Neutrophil (primary cell): ENCODE measurements around the gene TBXAS1.

Experiments
- H3K27ac ChIP-seq: fragments of 200-600 bp; sonication (generic); 2 replicates; pipeline ENCODE4 v1.5.1; 2016; ENCODE audit warnings: mild to moderate bottlenecking, moderate library complexity
- H3K27me3 ChIP-seq: fragments of 200-600 bp; sonication (generic); 2 replicates; pipeline ENCODE4 v1.6.0; 2016; ENCODE audit warnings: mild to moderate bottlenecking
- H3K36me3 ChIP-seq: fragments of 200-600 bp; sonication (generic); 2 replicates; pipeline ENCODE4 v1.5.1; 2017
- H3K4me1 ChIP-seq, 2 experiments: fragments of 200-600 bp in 1 of 2; sonication (generic) in 1 of 2; 1 replicate in 1 of 2; 2 replicates in 1 of 2; pipeline versions ENCODE4 v1.5.1 to v1.6.1; 2013 to 2016; ENCODE audit warnings: low read depth in 1 of 2, low read length in 1 of 2, mild to moderate bottlenecking in 1 of 2, moderate library complexity in 1 of 2; ENCODE audit not compliant: control insufficient read depth in 1 of 2, insufficient read depth in 1 of 2
- H3K4me3 ChIP-seq, 2 experiments: fragments of 200-600 bp in 1 of 2; sonication (generic) in 1 of 2; 1 replicate in 1 of 2; 2 replicates in 1 of 2; pipeline ENCODE4 v1.5.1; 2013 to 2016; ENCODE audit warnings: low read depth in 1 of 2, low read length in 1 of 2, mild to moderate bottlenecking in 1 of 2, moderate library complexity in 1 of 2
- H3K9me3 ChIP-seq: fragments of 200-600 bp; sonication (generic); 2 replicates; pipeline ENCODE4 v1.5.1; 2016
- TF ChIP-seq, protein P1 (sequence below): fragments of 200-600 bp; sonication (generic); IDR thresholded peaks from 2 replicates; pipeline ENCODE4 v1.5.1; 2016; ENCODE audit warnings: antibody characterized with exemption

Gene TBXAS1

DNA sequence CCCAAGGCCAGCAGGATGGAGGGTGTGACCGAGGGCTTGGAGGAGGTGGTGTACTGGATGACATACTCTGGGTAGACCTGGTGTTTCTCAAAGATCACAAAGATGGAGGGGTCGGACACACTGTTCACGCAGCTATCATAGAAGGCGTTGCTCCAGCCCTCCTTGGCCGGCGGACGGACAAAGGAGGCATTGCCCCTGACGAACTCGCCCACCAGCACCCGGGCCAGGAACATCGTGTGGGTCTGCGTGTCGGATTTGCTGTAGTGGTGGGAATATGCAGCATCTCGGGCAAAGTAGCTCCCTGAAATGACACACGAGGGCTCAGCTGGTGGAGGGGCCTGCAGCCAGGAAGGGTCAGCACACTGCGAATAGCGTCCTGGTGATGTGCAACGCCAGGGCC is 195.5 kb downstream of the TBXAS1 start:
- TF ChIP-seq, protein P1, sequence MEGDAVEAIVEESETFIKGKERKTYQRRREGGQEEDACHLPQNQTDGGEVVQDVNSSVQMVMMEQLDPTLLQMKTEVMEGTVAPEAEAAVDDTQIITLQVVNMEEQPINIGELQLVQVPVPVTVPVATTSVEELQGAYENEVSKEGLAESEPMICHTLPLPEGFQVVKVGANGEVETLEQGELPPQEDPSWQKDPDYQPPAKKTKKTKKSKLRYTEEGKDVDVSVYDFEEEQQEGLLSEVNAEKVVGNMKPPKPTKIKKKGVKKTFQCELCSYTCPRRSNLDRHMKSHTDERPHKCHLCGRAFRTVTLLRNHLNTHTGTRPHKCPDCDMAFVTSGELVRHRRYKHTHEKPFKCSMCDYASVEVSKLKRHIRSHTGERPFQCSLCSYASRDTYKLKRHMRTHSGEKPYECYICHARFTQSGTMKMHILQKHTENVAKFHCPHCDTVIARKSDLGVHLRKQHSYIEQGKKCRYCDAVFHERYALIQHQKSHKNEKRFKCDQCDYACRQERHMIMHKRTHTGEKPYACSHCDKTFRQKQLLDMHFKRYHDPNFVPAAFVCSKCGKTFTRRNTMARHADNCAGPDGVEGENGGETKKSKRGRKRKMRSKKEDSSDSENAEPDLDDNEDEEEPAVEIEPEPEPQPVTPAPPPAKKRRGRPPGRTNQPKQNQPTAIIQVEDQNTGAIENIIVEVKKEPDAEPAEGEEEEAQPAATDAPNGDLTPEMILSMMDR = no peak
- Histone ChIP-seq H3K9me3 (no peaks in the 10 kb centered on the region), H3K4me1 (no peaks in the 10 kb centered on the region), H3K27me3 (no peaks in the 10 kb centered on the region), H3K27ac (no peak overlapping the region), H3K36me3 (peaks cover 86% of the 10 kb centered on the region), H3K4me3 (no peak overlapping the region)

DNA sequence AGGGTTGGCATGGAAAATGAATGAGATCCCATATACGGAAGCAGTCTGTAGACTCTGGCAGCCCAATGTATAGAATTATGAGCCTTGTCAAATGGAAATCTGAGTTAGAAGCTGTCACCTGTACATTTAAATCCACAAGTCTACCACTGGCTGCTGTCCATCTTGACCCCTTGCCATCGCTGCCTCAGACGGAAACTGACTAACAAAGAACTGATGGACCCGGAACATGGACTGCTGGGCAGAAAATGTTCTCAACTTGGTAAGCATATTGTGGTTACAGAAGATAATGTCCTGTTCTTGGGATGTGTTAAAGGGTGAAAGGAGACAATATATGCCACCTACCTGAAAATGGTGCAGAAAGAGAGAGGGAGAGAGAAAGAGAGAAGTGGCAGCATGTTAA is 196.2 kb downstream of the TBXAS1 start:
- H3K9me3 ChIP-seq = no peaks in the 10 kb centered on the region

DNA sequence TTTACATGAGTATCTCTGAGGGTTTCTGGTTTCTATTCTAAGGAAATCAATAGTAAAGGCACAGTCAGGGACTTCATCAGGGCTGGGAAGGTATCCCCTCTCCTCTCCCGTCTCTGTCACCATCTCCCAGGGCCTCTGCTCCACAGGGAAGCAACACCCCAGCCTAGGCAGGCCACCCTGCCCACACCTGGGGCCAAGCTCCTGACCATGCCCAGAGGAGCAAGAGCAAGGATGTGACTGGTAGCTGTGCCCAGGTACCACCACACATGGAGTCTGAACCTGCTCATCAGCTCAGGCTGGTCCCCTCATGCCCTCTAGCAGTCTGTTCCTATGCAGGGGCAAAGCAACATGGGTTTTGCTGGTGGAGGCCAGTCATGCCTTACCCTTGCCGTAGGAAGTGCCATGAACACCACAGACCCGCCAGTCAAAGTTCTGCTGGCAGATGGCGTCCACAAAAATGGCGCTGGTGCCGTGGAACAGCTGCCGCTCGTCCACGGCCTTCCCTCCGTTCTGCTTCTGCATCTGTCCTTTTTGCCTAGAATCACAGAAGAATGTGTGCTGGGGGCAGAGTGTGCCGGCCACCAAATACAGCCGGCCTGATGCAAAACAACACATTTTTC is 196.9 kb downstream of the TBXAS1 start:
- H3K9me3 ChIP-seq = no peaks in the 10 kb centered on the region
- H3K4me3 ChIP-seq = no peak overlapping the region
- H3K4me1 ChIP-seq = no peaks in the 10 kb centered on the region
- TF ChIP-seq, protein P1 = no peak
- no peak overlapping the region for H3K27ac ChIP-seq
- peaks cover 81% of the 10 kb centered on the region for H3K36me3 ChIP-seq
- no peaks in the 10 kb centered on the region for H3K27me3 ChIP-seq

More for the DNA sequence above, 196.2 kb downstream of the TBXAS1 start:
- no peak overlapping the region for H3K27ac ChIP-seq
- no peaks in the 10 kb centered on the region for H3K27me3 ChIP-seq
- no peaks in the 10 kb centered on the region for H3K4me1 ChIP-seq
- TF ChIP-seq, protein P1 = no peak
- no peak overlapping the region for H3K4me3 ChIP-seq
- H3K36me3 ChIP-seq = peaks cover 81% of the 10 kb centered on the region

DNA sequence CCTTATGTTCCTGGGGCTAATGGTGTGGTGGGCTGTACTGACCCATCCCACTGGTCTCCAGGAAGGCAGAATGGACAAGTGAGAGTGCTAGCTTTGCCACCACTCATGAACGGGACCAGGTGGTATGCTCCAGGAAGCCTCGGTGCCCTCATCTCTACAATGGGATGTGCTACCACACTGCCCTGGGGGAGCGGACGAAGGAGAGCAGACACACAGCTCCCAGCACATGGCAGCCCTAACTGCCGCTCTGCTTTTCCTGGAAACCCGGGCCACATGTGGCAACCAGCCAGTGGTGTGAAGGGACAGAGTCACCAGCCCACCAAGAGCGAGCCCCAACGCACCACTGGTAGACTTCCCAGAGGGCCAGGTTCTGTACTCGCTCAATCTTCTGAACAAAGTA is 197.9 kb downstream of the TBXAS1 start:
- Histone ChIP-seq H3K9me3 (no peaks in the 10 kb centered on the region), H3K27ac (no peak overlapping the region), H3K4me1 (no peaks in the 10 kb centered on the region), H3K4me3 (no peak overlapping the region), H3K36me3 (peaks cover 77% of the 10 kb centered on the region), H3K27me3 (no peaks in the 10 kb centered on the region)
- TF ChIP-seq, protein P1 = no peak

DNA sequence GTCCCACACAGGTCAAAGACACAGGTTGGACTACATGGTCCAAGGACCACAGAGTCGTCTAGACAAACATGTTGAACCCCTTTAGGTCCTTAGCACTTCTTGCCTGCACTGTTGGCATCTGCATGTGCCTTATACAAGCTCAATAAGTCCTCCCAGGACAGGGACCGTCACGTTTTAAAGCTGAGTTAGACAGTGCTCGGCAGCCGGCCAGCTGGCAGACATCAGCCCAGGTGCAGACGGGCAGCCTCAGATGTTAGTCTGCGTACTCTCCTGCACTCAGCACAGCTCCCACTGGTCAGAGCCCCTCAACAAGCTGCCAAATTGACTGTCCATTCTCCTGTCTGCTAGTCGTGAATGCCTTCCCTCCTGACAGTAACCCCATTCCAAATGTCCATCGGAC is 198.8 kb downstream of the TBXAS1 start:
- Histone ChIP-seq H3K27me3 (no peaks in the 10 kb centered on the region), H3K9me3 (no peaks in the 10 kb centered on the region), H3K4me1 (no peaks in the 10 kb centered on the region), H3K27ac (no peak overlapping the region), H3K4me3 (no peak overlapping the region), H3K36me3 (peaks cover 69% of the 10 kb centered on the region)
- TF ChIP-seq, protein P1 = no peak

DNA sequence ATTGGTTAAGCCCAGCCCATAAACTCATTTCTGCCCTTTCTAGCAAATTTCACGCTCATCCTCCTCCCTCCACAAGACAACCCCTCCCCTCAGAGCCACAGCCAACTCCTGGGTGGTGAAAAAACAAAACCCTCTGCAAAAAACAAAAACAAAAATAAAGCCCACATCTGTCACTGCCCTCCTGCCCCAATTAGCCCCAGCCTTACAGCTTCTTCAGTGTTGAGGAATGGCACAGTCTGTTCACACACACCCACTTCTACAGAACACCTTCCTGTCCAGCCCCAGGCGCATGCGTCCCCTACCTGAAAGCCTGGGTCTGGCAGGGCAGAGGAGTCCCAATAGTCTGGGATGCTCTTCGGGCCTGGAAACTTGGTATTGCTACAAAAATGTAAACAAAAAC is 199.2 kb downstream of the TBXAS1 start:
- TF ChIP-seq, protein P1 = no peak
- no peaks in the 10 kb centered on the region for H3K4me1 ChIP-seq
- peaks cover 69% of the 10 kb centered on the region for H3K36me3 ChIP-seq

More for the DNA sequence above, 199.2 kb downstream of the TBXAS1 start:
- Histone ChIP-seq H3K9me3 (no peaks in the 10 kb centered on the region), H3K27me3 (no peaks in the 10 kb centered on the region), H3K4me3 (no peak overlapping the region), H3K27ac (no peak overlapping the region)
